ENCODE measurements around the gene RFX4.
"Not testable (repeated sequence)": the region's sequence is repeated elsewhere in the genome, so short reads cannot be mapped to it uniquely, and the experiment has no call there.

The RFX4 gene

GRCh38 chr12:106620588-106620987 is 37.8 kb downstream of the RFX4 start:
- not testable (repeated sequence) for H3K9ac ChIP-seq (ENCODE audit: low read depth in 1 of 2, low read length in 2 of 2); H3K4me1 ChIP-seq (ENCODE audit: control insufficient read depth in 1 of 2, insufficient read depth in 2 of 2, low read length in 2 of 2); H3K36me3 ChIP-seq (ENCODE audit: control insufficient read depth in 1 of 2, insufficient read depth in 2 of 2, low read length in 2 of 2); H3K27me3 ChIP-seq (ENCODE audit: control insufficient read depth in 1 of 2, insufficient read depth in 2 of 2, low read length in 2 of 2); H3K9me3 ChIP-seq (ENCODE audit: control insufficient read depth in 1 of 2, low read length in 2 of 2); H3K27ac ChIP-seq (ENCODE audit: low read depth, low read length); H3K4me3 ChIP-seq (ENCODE audit: low read depth in 1 of 2, low read length in 2 of 2)

- no peak overlapping the region for H3K9ac ChIP-seq (ENCODE audit: low read depth in 1 of 2, low read length in 2 of 2)
- H3K4me3 ChIP-seq (ENCODE audit: low read depth in 1 of 2, low read length in 2 of 2): no peak overlapping the region
- H3K9me3 ChIP-seq (ENCODE audit: control insufficient read depth in 1 of 2, low read length in 2 of 2): peaks cover 0 to 7% of the 10 kb centered on the region in 2 donors
- no peaks in the 10 kb centered on the region for H3K27me3 ChIP-seq (ENCODE audit: control insufficient read depth in 1 of 2, insufficient read depth in 2 of 2, low read length in 2 of 2)
- no peaks in the 10 kb centered on the region for H3K4me1 ChIP-seq (ENCODE audit: control insufficient read depth in 1 of 2, insufficient read depth in 2 of 2, low read length in 2 of 2)
- H3K27ac ChIP-seq (ENCODE audit: low read depth, low read length): no peak overlapping the region
- H3K36me3 ChIP-seq (ENCODE audit: control insufficient read depth in 1 of 2, insufficient read depth in 2 of 2, low read length in 2 of 2): no peaks in the 10 kb centered on the region
These were observed 43.2 kb downstream of the RFX4 start for GRCh38 chr12:106625976-106626375.

GRCh38 chr12:106629797-106630659 is 47.2 kb downstream of the RFX4 start:
- Histone ChIP-seq H3K9ac (ENCODE audit: low read depth in 1 of 2, low read length in 2 of 2) (no peak overlapping the region), H3K27me3 (ENCODE audit: control insufficient read depth in 1 of 2, insufficient read depth in 2 of 2, low read length in 2 of 2) (no peaks in the 10 kb centered on the region), H3K36me3 (ENCODE audit: control insufficient read depth in 1 of 2, insufficient read depth in 2 of 2, low read length in 2 of 2) (no peaks in the 10 kb centered on the region), H3K4me3 (ENCODE audit: low read depth in 1 of 2, low read length in 2 of 2) (no peak overlapping the region), H3K9me3 (ENCODE audit: control insufficient read depth in 1 of 2, low read length in 2 of 2) (no peaks in the 10 kb centered on the region), H3K27ac (ENCODE audit: low read depth, low read length) (no peak overlapping the region), H3K4me1 (ENCODE audit: control insufficient read depth in 1 of 2, insufficient read depth in 2 of 2, low read length in 2 of 2) (peaks cover 4% of the 10 kb centered on the region in 2 donors)

GRCh38 chr12:106631150-106631549 is 48.3 kb downstream of the RFX4 start:
- Histone ChIP-seq H3K27ac (ENCODE audit: low read depth, low read length) (no peak overlapping the region), H3K4me1 (ENCODE audit: control insufficient read depth in 1 of 2, insufficient read depth in 2 of 2, low read length in 2 of 2) (peaks cover 4% of the 10 kb centered on the region in 2 donors), H3K9me3 (ENCODE audit: control insufficient read depth in 1 of 2, low read length in 2 of 2) (no peaks in the 10 kb centered on the region), H3K36me3 (ENCODE audit: control insufficient read depth in 1 of 2, insufficient read depth in 2 of 2, low read length in 2 of 2) (no peaks in the 10 kb centered on the region), H3K27me3 (ENCODE audit: control insufficient read depth in 1 of 2, insufficient read depth in 2 of 2, low read length in 2 of 2) (peaks cover 0 to 3% of the 10 kb centered on the region in 2 donors), H3K9ac (ENCODE audit: low read depth in 1 of 2, low read length in 2 of 2) (no peak overlapping the region), H3K4me3 (ENCODE audit: low read depth in 1 of 2, low read length in 2 of 2) (no peak overlapping the region)

GRCh38 chr12:106631797-106632196 is 49.0 kb downstream of the RFX4 start:
- H3K36me3 ChIP-seq (ENCODE audit: control insufficient read depth in 1 of 2, insufficient read depth in 2 of 2, low read length in 2 of 2): no peaks in the 10 kb centered on the region
- H3K27me3 ChIP-seq (ENCODE audit: control insufficient read depth in 1 of 2, insufficient read depth in 2 of 2, low read length in 2 of 2): peaks cover 0 to 3% of the 10 kb centered on the region in 2 donors
- no peak overlapping the region for H3K4me3 ChIP-seq (ENCODE audit: low read depth in 1 of 2, low read length in 2 of 2)
- H3K9ac ChIP-seq (ENCODE audit: low read depth in 1 of 2, low read length in 2 of 2): no peak overlapping the region
- H3K27ac ChIP-seq (ENCODE audit: low read depth, low read length): no peak overlapping the region
- no peaks in the 10 kb centered on the region for H3K9me3 ChIP-seq (ENCODE audit: control insufficient read depth in 1 of 2, low read length in 2 of 2)
- peaks cover 4% of the 10 kb centered on the region in 2 donors for H3K4me1 ChIP-seq (ENCODE audit: control insufficient read depth in 1 of 2, insufficient read depth in 2 of 2, low read length in 2 of 2)

GRCh38 chr12:106632797-106633450 is 50.1 kb downstream of the RFX4 start:
- no peaks in the 10 kb centered on the region for H3K36me3 ChIP-seq (ENCODE audit: control insufficient read depth in 1 of 2, insufficient read depth in 2 of 2, low read length in 2 of 2)
- H3K27ac ChIP-seq (ENCODE audit: low read depth, low read length): no peak overlapping the region
- H3K4me3 ChIP-seq (ENCODE audit: low read depth in 1 of 2, low read length in 2 of 2): no peak overlapping the region
- peaks cover 4% of the 10 kb centered on the region in 2 donors for H3K4me1 ChIP-seq (ENCODE audit: control insufficient read depth in 1 of 2, insufficient read depth in 2 of 2, low read length in 2 of 2)
- peaks cover 0 to 3% of the 10 kb centered on the region in 2 donors for H3K27me3 ChIP-seq (ENCODE audit: control insufficient read depth in 1 of 2, insufficient read depth in 2 of 2, low read length in 2 of 2)
- H3K9ac ChIP-seq (ENCODE audit: low read depth in 1 of 2, low read length in 2 of 2): no peak overlapping the region
- no peaks in the 10 kb centered on the region for H3K9me3 ChIP-seq (ENCODE audit: control insufficient read depth in 1 of 2, low read length in 2 of 2)

- H3K4me1 ChIP-seq (ENCODE audit: control insufficient read depth in 1 of 2, insufficient read depth in 2 of 2, low read length in 2 of 2): peaks cover 4% of the 10 kb centered on the region in 2 donors
- no peak overlapping the region for H3K4me3 ChIP-seq (ENCODE audit: low read depth in 1 of 2, low read length in 2 of 2)
- H3K9me3 ChIP-seq (ENCODE audit: control insufficient read depth in 1 of 2, low read length in 2 of 2): no peaks in the 10 kb centered on the region
- H3K9ac ChIP-seq (ENCODE audit: low read depth in 1 of 2, low read length in 2 of 2): no peak overlapping the region
- H3K27me3 ChIP-seq (ENCODE audit: control insufficient read depth in 1 of 2, insufficient read depth in 2 of 2, low read length in 2 of 2): peaks cover 0 to 3% of the 10 kb centered on the region in 2 donors
- H3K36me3 ChIP-seq (ENCODE audit: control insufficient read depth in 1 of 2, insufficient read depth in 2 of 2, low read length in 2 of 2): no peaks in the 10 kb centered on the region
- H3K27ac ChIP-seq (ENCODE audit: low read depth, low read length): no peak overlapping the region
These were observed 50.6 kb downstream of the RFX4 start for GRCh38 chr12:106633451-106633823.

- no peak overlapping the region for H3K27ac ChIP-seq (ENCODE audit: low read depth, low read length)
- H3K4me3 ChIP-seq (ENCODE audit: low read depth in 1 of 2, low read length in 2 of 2): no peak overlapping the region
- peaks cover 4% of the 10 kb centered on the region in 2 donors for H3K4me1 ChIP-seq (ENCODE audit: control insufficient read depth in 1 of 2, insufficient read depth in 2 of 2, low read length in 2 of 2)
- H3K27me3 ChIP-seq (ENCODE audit: control insufficient read depth in 1 of 2, insufficient read depth in 2 of 2, low read length in 2 of 2): peaks cover 0 to 3% of the 10 kb centered on the region in 2 donors
- H3K9me3 ChIP-seq (ENCODE audit: control insufficient read depth in 1 of 2, low read length in 2 of 2): no peaks in the 10 kb centered on the region
- H3K9ac ChIP-seq (ENCODE audit: low read depth in 1 of 2, low read length in 2 of 2): no peak overlapping the region
- no peaks in the 10 kb centered on the region for H3K36me3 ChIP-seq (ENCODE audit: control insufficient read depth in 1 of 2, insufficient read depth in 2 of 2, low read length in 2 of 2)
These were observed 51.4 kb downstream of the RFX4 start for GRCh38 chr12:106634206-106634605.

- Histone ChIP-seq H3K4me3 (ENCODE audit: low read depth in 1 of 2, low read length in 2 of 2) (no peak overlapping the region), H3K27ac (ENCODE audit: low read depth, low read length) (no peak overlapping the region), H3K4me1 (ENCODE audit: control insufficient read depth in 1 of 2, insufficient read depth in 2 of 2, low read length in 2 of 2) (no peaks in the 10 kb centered on the region), H3K27me3 (ENCODE audit: control insufficient read depth in 1 of 2, insufficient read depth in 2 of 2, low read length in 2 of 2) (no peaks in the 10 kb centered on the region), H3K9ac (ENCODE audit: low read depth in 1 of 2, low read length in 2 of 2) (no peak overlapping the region), H3K9me3 (ENCODE audit: control insufficient read depth in 1 of 2, low read length in 2 of 2) (no peaks in the 10 kb centered on the region), H3K36me3 (ENCODE audit: control insufficient read depth in 1 of 2, insufficient read depth in 2 of 2, low read length in 2 of 2) (no peaks in the 10 kb centered on the region)
These were observed 60.2 kb downstream of the RFX4 start for GRCh38 chr12:106643000-106643399.

GRCh38 chr12:106644335-106645073 is 61.7 kb downstream of the RFX4 start:
- Histone ChIP-seq H3K9ac (ENCODE audit: low read depth in 1 of 2, low read length in 2 of 2) (no peak overlapping the region), H3K4me3 (ENCODE audit: low read depth in 1 of 2, low read length in 2 of 2) (no peak overlapping the region), H3K27ac (ENCODE audit: low read depth, low read length) (no peak overlapping the region)

More at GRCh38 chr12:106644335-106645073, 61.7 kb downstream of the RFX4 start:
- H3K9me3 ChIP-seq (ENCODE audit: control insufficient read depth in 1 of 2, low read length in 2 of 2): no peaks in the 10 kb centered on the region
- no peaks in the 10 kb centered on the region for H3K36me3 ChIP-seq (ENCODE audit: control insufficient read depth in 1 of 2, insufficient read depth in 2 of 2, low read length in 2 of 2)
- peaks cover 4 to 9% of the 10 kb centered on the region in 2 donors for H3K4me1 ChIP-seq (ENCODE audit: control insufficient read depth in 1 of 2, insufficient read depth in 2 of 2, low read length in 2 of 2)
- no peaks in the 10 kb centered on the region for H3K27me3 ChIP-seq (ENCODE audit: control insufficient read depth in 1 of 2, insufficient read depth in 2 of 2, low read length in 2 of 2)
